AG04450 (cell line): ENCODE data around the gene PCF11. TPM values are rescaled to one million over a fixed set of nuclear protein-coding genes. Genes with fewer than 3 reads are reported as not detected.
A peak's percentile ranks its signal among the peaks of the same experiment; 100 is the strongest.
"Not testable (repeated sequence)": the region's sequence is repeated elsewhere in the genome, so short reads cannot be mapped to it uniquely, and the experiment has no call there.

Source experiments
- CTCF ChIA-PET: fragments of 300-600, 350-600 bp; formaldehyde crosslinking; extraction: SDS; loops from one replicate; lab custom pipeline; 2022; ENCODE audit warnings: antibody characterized with exemption, inconsistent platforms; lab: Charles Lee
- POLR2A ChIA-PET: fragments of 350-600 bp; formaldehyde crosslinking; extraction: SDS; loops from one replicate; lab custom pipeline; 2021; ENCODE audit warnings: antibody characterized with exemption, inconsistent platforms; lab: Yijun Ruan, JAX
- DNase-seq: peaks from one replicate; pipeline ENCODE4 v3.0.0-alpha.2; 2011; ENCODE audit warnings: low read depth, low spot score
- H3K27ac ChIP-seq: one replicate; pipeline ENCODE4 v1.5.1; 2012; ENCODE audit warnings: low read depth, low read length, control low read depth
- H3K27me3 ChIP-seq: one replicate; pipeline ENCODE4 v1.6.0; 2012; ENCODE audit warnings: low read length; ENCODE audit not compliant: control insufficient read depth, insufficient read depth
- H3K4me3 ChIP-seq: 2 replicates; pipeline ENCODE4 v1.5.1; 2011; ENCODE audit warnings: mild to moderate bottlenecking, low read depth, low read length, control low read depth
- H3K9me3 ChIP-seq: 2 replicates; pipeline ENCODE4 v1.5.1; 2012; ENCODE audit warnings: low read length; ENCODE audit not compliant: control insufficient read depth, insufficient read depth
- polyA plus RNA-seq: library from polyadenylated mRNA; depleted of rRNA; stranded (reverse); fragments of >200 nt; gene quantifications from 2 replicates; pipeline ENCODE4 v1.2.3, GENCODE V29; 2011
- TF ChIP-seq, protein P1 (sequence below): IDR thresholded peaks from 2 replicates; pipeline ENCODE4 v1.5.1; 2011; ENCODE audit warnings: low read depth, low read length, control low read depth, inconsistent platforms

PCF11 gene
- polyA plus RNA-seq, 1 experiment = 32.7 TPM

DNA sequence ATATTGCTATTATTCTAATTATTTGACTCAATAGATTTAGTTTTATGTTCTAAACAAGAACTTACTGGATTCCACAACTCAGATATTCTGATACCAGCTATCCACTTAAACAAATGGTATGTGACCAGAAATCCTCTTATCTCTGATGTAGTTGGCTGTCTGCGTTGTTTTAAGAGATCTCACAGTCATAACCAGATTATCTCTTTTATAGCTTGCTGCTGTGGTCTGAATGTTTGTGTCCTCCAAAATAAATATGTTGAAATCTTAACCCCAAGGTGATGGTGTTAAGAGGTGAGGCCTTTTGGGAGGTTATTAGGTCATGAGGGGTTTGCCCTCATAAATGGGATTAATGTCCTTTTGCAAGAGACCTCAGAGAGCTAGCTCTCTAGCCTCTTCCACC lies 49.3 kb downstream of the PCF11 start:
- H3K4me3 ChIP-seq = no peak overlapping the region
- TF ChIP-seq, protein P1, sequence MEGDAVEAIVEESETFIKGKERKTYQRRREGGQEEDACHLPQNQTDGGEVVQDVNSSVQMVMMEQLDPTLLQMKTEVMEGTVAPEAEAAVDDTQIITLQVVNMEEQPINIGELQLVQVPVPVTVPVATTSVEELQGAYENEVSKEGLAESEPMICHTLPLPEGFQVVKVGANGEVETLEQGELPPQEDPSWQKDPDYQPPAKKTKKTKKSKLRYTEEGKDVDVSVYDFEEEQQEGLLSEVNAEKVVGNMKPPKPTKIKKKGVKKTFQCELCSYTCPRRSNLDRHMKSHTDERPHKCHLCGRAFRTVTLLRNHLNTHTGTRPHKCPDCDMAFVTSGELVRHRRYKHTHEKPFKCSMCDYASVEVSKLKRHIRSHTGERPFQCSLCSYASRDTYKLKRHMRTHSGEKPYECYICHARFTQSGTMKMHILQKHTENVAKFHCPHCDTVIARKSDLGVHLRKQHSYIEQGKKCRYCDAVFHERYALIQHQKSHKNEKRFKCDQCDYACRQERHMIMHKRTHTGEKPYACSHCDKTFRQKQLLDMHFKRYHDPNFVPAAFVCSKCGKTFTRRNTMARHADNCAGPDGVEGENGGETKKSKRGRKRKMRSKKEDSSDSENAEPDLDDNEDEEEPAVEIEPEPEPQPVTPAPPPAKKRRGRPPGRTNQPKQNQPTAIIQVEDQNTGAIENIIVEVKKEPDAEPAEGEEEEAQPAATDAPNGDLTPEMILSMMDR = no peak
- ChIA-PET POLR2A (no interaction called here), CTCF (interaction anchor here (1.3 to 2.5 kb wide), 2 partner anchors 44 to 67 kb away, joined by 3 to 8 read pairs; no protein-coding TSS in a partner anchor)
- no peak overlapping the region for H3K27ac ChIP-seq
- DNase-seq = no peak
- H3K9me3 ChIP-seq = no peaks in the 10 kb centered on the region
- no peaks in the 10 kb centered on the region for H3K27me3 ChIP-seq

DNA sequence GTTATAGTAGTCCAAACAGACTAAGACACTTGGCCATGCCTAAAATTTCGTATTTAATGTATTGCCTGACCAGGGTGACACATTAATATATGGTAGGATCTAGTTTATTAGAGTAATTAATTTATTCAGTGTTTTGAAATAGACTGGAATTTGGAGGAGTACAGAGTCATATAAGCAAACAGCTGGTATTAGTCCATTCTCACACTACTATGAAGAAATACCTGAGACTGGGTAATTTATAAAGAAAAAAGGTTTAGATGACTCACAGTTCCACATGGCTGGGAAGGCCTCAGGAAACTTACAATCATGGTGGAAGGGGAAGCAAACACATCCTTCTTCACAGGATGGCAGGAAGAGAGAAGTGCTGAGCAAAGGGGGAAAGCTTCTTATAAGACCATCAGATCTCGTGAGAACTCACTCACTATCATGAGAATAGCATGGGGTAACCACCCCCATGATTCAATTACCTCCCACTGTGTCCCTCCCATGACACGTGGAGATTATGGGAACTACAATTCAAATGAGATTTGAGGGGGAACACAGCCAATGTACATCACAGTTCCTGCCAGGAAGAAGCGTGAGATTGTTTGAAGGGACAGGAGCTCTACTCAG lies 49.9 kb downstream of the PCF11 start:
- H3K27me3 ChIP-seq, H3K9me3 ChIP-seq, POLR2A ChIA-PET, DNase-seq, H3K4me3 ChIP-seq, H3K27ac ChIP-seq: not testable (repeated sequence)
- CTCF ChIA-PET = interaction anchor here (1.3 to 2.5 kb wide), 2 partner anchors 43 to 66 kb away, joined by 3 to 8 read pairs; no protein-coding TSS in a partner anchor

DNA sequence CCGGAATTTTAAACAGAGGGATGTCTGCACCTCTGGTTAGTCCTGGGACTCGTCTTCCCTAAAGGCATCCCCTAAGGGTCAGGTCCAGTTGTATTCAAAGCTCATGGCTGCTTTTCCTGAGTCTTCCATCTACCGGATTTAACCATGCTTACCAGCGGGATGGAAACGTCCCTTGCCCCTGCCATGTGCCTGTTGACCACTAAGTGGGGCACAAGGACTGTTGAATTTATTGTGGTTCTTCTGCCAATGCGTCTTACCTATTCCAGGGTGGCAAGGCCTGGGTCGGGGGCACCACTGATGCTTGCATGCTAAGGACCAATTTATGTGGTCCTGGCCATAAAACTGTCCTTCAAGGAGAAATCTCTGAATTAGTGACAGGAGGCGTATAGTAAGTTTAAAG lies 62.2 kb downstream of the PCF11 start:
- no peak overlapping the region for H3K4me3 ChIP-seq
- no peak overlapping the region for H3K27ac ChIP-seq
- CTCF ChIA-PET = interaction anchor here (0.6 to 2.0 kb wide), 3 partner anchors 21 to 597 kb away, joined by 3 to 9 read pairs (median 3); no protein-coding TSS in a partner anchor
- H3K9me3 ChIP-seq = no peaks in the 10 kb centered on the region
- DNase-seq = no peak
- TF ChIP-seq, protein P1 = peak; percentile 34
- H3K27me3 ChIP-seq = no peaks in the 10 kb centered on the region
- POLR2A ChIA-PET = no interaction called here

DNA sequence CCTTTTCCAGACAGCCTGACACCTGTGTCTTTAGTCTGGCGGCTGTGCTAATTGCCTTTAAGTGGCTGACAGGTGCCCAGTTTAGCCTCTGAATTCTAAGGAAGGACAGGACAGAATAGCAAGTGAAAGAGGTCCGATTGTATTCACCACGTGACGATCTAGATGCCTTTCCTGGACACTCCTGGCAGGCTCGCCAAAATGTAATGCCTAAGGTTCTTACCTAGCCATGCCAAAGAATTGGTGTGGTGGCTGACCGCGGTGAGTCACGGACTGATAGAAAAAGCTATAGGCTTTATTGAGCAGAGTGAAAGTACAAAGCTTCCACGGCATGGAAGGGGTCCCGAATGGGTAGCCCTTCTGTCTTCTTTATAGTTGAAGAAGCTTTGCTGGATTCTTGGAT lies 63.3 kb downstream of the PCF11 start:
- H3K27ac ChIP-seq = no peak overlapping the region
- H3K9me3 ChIP-seq = no peaks in the 10 kb centered on the region
- ChIA-PET POLR2A (no interaction called here), CTCF (interaction anchor here (2.0 kb wide), 1 partner anchor 30 kb away, joined by 9 read pairs; no protein-coding TSS in a partner anchor)
- H3K4me3 ChIP-seq = no peak overlapping the region
- DNase-seq = no peak
- TF ChIP-seq, protein P1 = no peak
- H3K27me3 ChIP-seq = no peaks in the 10 kb centered on the region

DNA sequence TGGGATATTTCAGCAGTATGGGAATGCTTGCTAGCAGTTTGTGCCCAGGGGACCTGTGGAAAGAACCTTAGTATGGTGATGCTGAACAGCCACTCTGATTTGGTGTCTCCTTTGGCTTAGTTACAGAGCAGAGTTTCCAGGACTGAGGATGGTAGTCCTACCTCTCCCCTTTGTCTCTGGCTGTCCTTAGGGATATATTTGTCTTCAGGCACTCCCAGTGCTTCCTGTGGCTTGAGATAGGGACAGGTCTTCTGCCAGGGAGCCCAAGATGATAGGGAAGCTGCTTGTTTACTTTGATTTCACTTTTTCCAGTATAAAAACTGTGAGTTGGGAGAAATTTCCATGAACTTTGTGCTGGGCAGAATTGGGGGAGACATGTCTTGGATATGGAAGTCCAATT lies 64.8 kb downstream of the PCF11 start:
- ChIA-PET CTCF (interaction anchor here (0.8 to 2.4 kb wide), 2 partner anchors 354 to 598 kb away, joined by 4 to 11 read pairs; no protein-coding TSS in a partner anchor), POLR2A (no interaction called here)
- H3K9me3 ChIP-seq = no peaks in the 10 kb centered on the region
- H3K27me3 ChIP-seq = no peaks in the 10 kb centered on the region
- no peak overlapping the region for H3K27ac ChIP-seq
- TF ChIP-seq, protein P1 = no peak
- no peak for DNase-seq
- no peak overlapping the region for H3K4me3 ChIP-seq
